Neural cell (in vitro differentiated cells): ENCODE data around the gene HIBCH. TPM values are rescaled to one million over a fixed set of nuclear protein-coding genes. Genes with fewer than 3 reads are reported as not detected.

ENCODE experiments used
- polyA plus RNA-seq: library from polyadenylated mRNA; depleted of rRNA; stranded (reverse); fragments of >200 nt; gene quantifications from 2 replicates; pipeline ENCODE4 v1.2.3, GENCODE V29; 2014

Gene HIBCH
- polyA plus RNA-seq, 1 donor from 2014 or later = 17.8 TPM

Other genes with a start within 250 kb of the HIBCH start
- gene INPP1, start 23.8 kb upstream of the HIBCH start, polyA plus RNA-seq = 15.1 and 20.9 TPM in 2 replicates
- gene MFSD6, start 88.5 kb upstream of the HIBCH start, polyA plus RNA-seq = 11.8 and 15.8 TPM in 2 replicates
- gene NEMP2, start 214.9 kb upstream of the HIBCH start, polyA plus RNA-seq = 1.1 and 2.2 TPM in 2 replicates